Measurements from ENCODE around the gene ITPR1.

DNA sequence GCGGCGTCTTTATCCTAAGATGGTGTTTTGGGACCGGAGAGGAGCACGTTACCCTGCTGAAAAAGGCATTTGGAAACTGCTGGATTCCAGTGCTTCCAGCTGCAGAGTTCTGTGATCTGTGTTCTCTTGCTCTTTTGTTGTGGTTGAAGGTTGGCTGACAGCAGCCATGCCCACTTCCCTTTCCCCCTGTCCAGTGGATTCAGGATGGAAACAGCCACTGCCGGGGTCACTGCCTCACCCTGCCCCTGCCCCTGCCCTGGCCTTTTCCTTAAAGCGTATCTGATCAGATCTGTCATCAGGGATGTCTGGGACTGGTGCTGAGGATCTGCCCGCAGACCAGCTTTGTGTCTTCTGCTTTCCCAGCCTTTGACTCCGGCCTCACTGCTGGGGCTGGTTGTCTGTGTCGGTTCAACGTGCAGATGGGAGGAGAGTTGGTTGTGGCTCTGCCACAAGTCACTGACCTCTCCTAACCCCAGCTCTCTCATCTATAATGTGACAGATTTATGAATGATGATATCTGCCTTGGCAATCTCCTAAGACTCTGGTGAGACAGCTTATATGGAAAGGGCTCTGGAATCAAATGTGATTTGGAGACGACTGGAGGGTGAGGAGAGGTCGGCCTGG lies 266.7 kb downstream of the ITPR1 start:
- TF ChIP-seq, protein P1, sequence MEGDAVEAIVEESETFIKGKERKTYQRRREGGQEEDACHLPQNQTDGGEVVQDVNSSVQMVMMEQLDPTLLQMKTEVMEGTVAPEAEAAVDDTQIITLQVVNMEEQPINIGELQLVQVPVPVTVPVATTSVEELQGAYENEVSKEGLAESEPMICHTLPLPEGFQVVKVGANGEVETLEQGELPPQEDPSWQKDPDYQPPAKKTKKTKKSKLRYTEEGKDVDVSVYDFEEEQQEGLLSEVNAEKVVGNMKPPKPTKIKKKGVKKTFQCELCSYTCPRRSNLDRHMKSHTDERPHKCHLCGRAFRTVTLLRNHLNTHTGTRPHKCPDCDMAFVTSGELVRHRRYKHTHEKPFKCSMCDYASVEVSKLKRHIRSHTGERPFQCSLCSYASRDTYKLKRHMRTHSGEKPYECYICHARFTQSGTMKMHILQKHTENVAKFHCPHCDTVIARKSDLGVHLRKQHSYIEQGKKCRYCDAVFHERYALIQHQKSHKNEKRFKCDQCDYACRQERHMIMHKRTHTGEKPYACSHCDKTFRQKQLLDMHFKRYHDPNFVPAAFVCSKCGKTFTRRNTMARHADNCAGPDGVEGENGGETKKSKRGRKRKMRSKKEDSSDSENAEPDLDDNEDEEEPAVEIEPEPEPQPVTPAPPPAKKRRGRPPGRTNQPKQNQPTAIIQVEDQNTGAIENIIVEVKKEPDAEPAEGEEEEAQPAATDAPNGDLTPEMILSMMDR (IDR thresholded peaks at IDR 0.05), result no peak
- TF ChIP-seq POLR2AphosphoS5 (IDR thresholded peaks at IDR 0.05; ENCODE audit: low read depth, low read length), result no peak

Measured in Panc1 (cell line).